ENCODE results near the gene ZCCHC14. TPM values are rescaled to one million over a fixed set of nuclear protein-coding genes. Genes with fewer than 3 reads are reported as not detected.

ZCCHC14 gene
- total and polyA plus RNA-seq, 11 donors, result 6.4 to 18.4 (median 16.1) TPM

- ATAC-seq, result peak; percentile 60 to 91 (median 83)
Measured at GRCh38 chr16:87383505-87384161, 109.2 kb downstream of the ZCCHC14 start, which contains the start of gene FBXO31. Gene FBXO31 (minus strand): TSS chr16:87383776. CDS start chr16:87383744, 32 bp downstream.

GRCh38 chr16:87382023-87382785, 110.6 kb downstream of the ZCCHC14 start:
- ATAC-seq, result no peak
- Histone ChIP-seq H3K36me3 (peaks cover 0 to 2% (median 0%) of the 10 kb centered on the region in 9 donors), H3K4me1 (peaks cover 0 to 64% (median 32%) of the 10 kb centered on the region in 12 donors), H3K27ac (peak overlapping the region; percentile 65 to 96 (median 91)), H3K4me3 (peak overlapping the region; percentile 34 to 98 (median 72)), H3K9me3 (no peaks in the 10 kb centered on the region), H3K27me3 (no peaks in the 10 kb centered on the region)
- WGBS, 4 donors, result 19 to 29% (median 20%) methylated on average over 17 of the region's 17 CpGs
- intact Hi-C loops (cut with DNase I), result loop anchor here in 7 of 10 donors (2.0 to 5.0 kb wide), 5 partner anchors 55 to 65 kb away; partner anchors contain the start of gene C16orf95 (in 2 of the 7)
- DNase-seq, result no peak
- TF ChIP-seq CTCF (IDR thresholded peaks at IDR 0.05) (no peak), POLR2A (IDR thresholded peaks at IDR 0.05) (no peak)

More at GRCh38 chr16:87383505-87384161, 109.2 kb downstream of the ZCCHC14 start, which contains the start of gene FBXO31:
- 0% methylated on average over 13 to 92 of the region's 92 CpGs for WGBS, 4 donors
- H3K27ac ChIP-seq, result peak within 1 kb of the TSS; percentile 65 to 96 (median 91)
- intact Hi-C loops (cut with DNase I), result loop anchor here in 7 of 10 donors (2.0 to 5.0 kb wide), 5 partner anchors 56 to 67 kb away; partner anchors contain the start of gene C16orf95 (in 2 of the 7)
- peak within 1 kb of the TSS; percentile 34 to 98 (median 72) for H3K4me3 ChIP-seq
- H3K4me1 ChIP-seq, result peaks cover 1 to 66% (median 42%) of the 10 kb centered on the region in 12 donors
- peak; percentile 86 to 95 (median 87) for DNase-seq
- no peaks in the 10 kb centered on the region for H3K36me3 ChIP-seq
- no peaks in the 10 kb centered on the region for H3K27me3 ChIP-seq
- peak in 1 of 12 donors; percentile 8 for TF ChIP-seq CTCF (IDR thresholded peaks at IDR 0.05)
- peak; percentile 89 to 92 for TF ChIP-seq POLR2A (IDR thresholded peaks at IDR 0.05)
- no peaks in the 10 kb centered on the region for H3K9me3 ChIP-seq

- Histone ChIP-seq H3K4me3 (peak overlapping the region in 10 of 12 donors; percentile 3 to 98 (median 71)), H3K36me3 (peaks cover 0 to 6% (median 0%) of the 10 kb centered on the region in 9 donors), H3K27ac (peak overlapping the region; percentile 21 to 96 (median 88)), H3K4me1 (peaks cover 0 to 73% (median 41%) of the 10 kb centered on the region in 12 donors), H3K9me3 (no peaks in the 10 kb centered on the region), H3K27me3 (peaks cover 0 to 4% (median 0%) of the 10 kb centered on the region in 9 donors)
- intact Hi-C loops (cut with DNase I), result loop anchor here in 5 of 10 donors (5.0 kb wide), 3 partner anchors 54 to 64 kb away; partner anchors contain the start of gene C16orf95 (in 1 of the 5)
- ATAC-seq (no peak), DNase-seq (no peak)
- no peak for TF ChIP-seq POLR2A (IDR thresholded peaks at IDR 0.05)
- no peak for TF ChIP-seq CTCF (IDR thresholded peaks at IDR 0.05)
- WGBS, 4 donors, result 41 to 54% (median 46%) methylated on average over 4 of the region's 4 CpGs
Measured at GRCh38 chr16:87380881-87381280, 111.9 kb downstream of the ZCCHC14 start.
